KOPT-K1 (cell line): ENCODE measurements around the gene ARL3.

Experiments used
- H3K27ac ChIP-seq: fragments of 200-600 bp; sonication (generic); 2 replicates; pipeline ENCODE4 v1.5.1; 2016; ENCODE audit warnings: antibody characterized with exemption, mild to moderate bottlenecking, low read depth, low read length; ENCODE audit not compliant: poor library complexity, severe bottlenecking
- H3K36me3 ChIP-seq: fragments of 200-600 bp; sonication (generic); 2 replicates; pipeline ENCODE4 v1.5.1; 2017; ENCODE audit warnings: antibody characterized with exemption, mild to moderate bottlenecking, low read length, moderate library complexity; ENCODE audit not compliant: insufficient read depth
- H3K9me3 ChIP-seq: fragments of 200-600 bp; sonication (generic); 2 replicates; pipeline ENCODE4 v1.5.1; 2017; ENCODE audit warnings: antibody characterized with exemption, low read length, mild to moderate bottlenecking; ENCODE audit not compliant: insufficient read depth, poor library complexity, severe bottlenecking

Gene ARL3

GRCh38 chr10:102635377-102635776 is 78.8 kb downstream of the ARL3 start:
- Histone ChIP-seq H3K27ac (peak overlapping the region; percentile 33), H3K36me3 (peaks cover 10% of the 10 kb centered on the region), H3K9me3 (no peaks in the 10 kb centered on the region)

DNA sequence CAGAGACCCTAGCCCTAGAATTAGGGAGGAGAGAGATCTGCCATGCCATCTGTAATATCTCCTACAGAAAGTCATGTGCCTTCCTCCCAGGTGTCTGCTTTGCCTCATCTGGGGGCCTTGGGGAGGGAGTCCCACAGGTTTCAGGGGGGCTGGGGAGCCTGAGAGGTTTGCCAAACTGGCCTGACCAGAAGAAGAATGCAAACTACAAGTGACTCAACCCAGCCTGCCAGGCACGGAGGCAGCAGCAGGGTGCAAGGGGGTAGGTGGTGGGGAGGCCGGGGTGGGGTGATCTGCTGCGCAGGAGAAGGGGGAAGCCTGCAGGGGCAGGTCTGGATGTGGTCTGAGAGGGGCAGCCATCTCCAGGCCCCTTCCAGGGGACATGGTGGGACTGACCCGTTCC is 79.5 kb downstream of the ARL3 start:
- no peaks in the 10 kb centered on the region for H3K9me3 ChIP-seq
- H3K27ac ChIP-seq: peak overlapping the region; percentile 33
- peaks cover 10% of the 10 kb centered on the region for H3K36me3 ChIP-seq

GRCh38 chr10:102633848-102634247 is 80.3 kb downstream of the ARL3 start:
- Histone ChIP-seq H3K9me3 (no peaks in the 10 kb centered on the region), H3K27ac (peak overlapping the region; percentile 40), H3K36me3 (peaks cover 10% of the 10 kb centered on the region)

GRCh38 chr10:102633287-102633686 is 80.9 kb downstream of the ARL3 start:
- H3K36me3 ChIP-seq: peaks cover 10% of the 10 kb centered on the region
- peak overlapping the region; percentile 47 for H3K27ac ChIP-seq
- no peaks in the 10 kb centered on the region for H3K9me3 ChIP-seq

- Histone ChIP-seq H3K27ac (peak overlapping the region; percentile 47), H3K9me3 (no peaks in the 10 kb centered on the region), H3K36me3 (peaks cover 10% of the 10 kb centered on the region)
Observed at GRCh38 chr10:102632394-102633111, 81.6 kb downstream of the ARL3 start.

DNA sequence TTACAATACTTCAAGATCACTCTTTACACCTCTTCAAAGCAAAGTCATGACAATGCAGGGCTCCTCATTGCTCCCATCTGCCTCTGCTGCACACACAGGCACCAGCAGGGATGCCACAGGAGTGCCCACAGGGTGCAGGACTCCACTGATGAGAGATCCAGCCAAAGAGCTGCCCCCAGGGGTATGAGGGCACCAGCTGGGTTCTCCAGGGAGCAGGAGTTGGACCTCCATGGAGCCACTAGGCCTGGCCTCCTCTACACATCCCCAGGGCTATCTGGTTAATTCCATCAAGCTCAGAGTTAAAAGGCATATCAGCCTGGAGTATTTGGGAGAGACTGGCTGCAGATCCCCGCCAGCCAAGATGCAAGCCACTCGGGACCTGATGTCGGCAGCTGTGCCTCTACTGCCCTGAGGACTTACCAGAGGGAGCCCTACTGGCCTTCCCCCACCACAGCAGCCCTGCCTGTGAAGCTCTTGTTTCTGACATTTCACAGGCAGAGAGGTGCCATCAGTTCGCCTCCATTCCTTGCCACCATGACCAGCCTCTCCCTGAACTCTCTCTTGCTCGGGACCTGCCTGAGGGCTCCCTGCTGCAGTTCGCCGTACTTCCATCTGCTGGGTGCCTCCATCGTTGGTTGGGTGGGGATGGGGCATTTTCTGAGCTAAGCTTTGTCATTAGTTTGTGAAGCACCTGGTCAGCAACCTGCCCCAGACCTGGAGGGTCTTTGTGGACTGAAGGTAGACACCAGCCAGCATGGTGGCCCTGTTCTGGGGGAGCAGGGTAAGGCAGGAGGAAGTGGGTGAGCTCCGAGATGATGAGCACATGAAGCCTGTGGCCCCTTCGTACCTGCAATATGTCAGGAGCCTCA is 82.4 kb downstream of the ARL3 start:
- peaks cover 10% of the 10 kb centered on the region for H3K36me3 ChIP-seq
- no peaks in the 10 kb centered on the region for H3K9me3 ChIP-seq
- H3K27ac ChIP-seq: peak overlapping the region; percentile 47

- H3K9me3 ChIP-seq: no peaks in the 10 kb centered on the region
- no peak overlapping the region for H3K27ac ChIP-seq
- H3K36me3 ChIP-seq: peaks cover 10% of the 10 kb centered on the region
Observed at GRCh38 chr10:102630663-102631062, 83.5 kb downstream of the ARL3 start.

GRCh38 chr10:102629661-102630614 is 84.3 kb downstream of the ARL3 start:
- Histone ChIP-seq H3K27ac (no peak overlapping the region), H3K9me3 (no peaks in the 10 kb centered on the region)

DNA sequence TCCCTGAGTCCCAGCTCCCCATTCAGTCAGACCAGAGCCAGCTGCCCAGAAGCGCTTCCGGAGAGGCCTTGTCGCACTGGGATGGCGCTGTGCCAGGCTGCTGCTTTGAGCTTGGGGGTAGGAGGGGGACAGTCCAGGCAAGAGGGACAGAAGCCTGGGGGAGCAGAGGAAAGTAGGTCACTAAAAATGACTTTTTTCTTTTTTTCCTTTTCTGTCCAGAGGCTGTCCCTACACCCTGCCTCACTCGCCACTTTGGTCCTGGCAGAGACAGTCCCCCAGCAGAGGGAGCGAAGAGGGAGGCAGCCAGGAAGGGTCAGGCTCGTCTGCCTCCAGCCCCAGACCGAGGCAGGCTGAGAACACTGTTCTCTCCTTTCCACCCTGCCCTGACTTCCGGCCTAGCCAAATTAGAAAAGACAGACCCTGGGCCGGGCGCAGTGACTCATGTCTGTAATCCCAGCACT is 85.7 kb downstream of the ARL3 start:
- peaks cover 10% of the 10 kb centered on the region for H3K36me3 ChIP-seq
- H3K27ac ChIP-seq: no peak overlapping the region
- peaks cover 7% of the 10 kb centered on the region for H3K9me3 ChIP-seq

More at GRCh38 chr10:102629661-102630614, 84.3 kb downstream of the ARL3 start:
- peaks cover 10% of the 10 kb centered on the region for H3K36me3 ChIP-seq

GRCh38 chr10:102627736-102628293 is 86.4 kb downstream of the ARL3 start:
- H3K9me3 ChIP-seq: peaks cover 7% of the 10 kb centered on the region
- H3K27ac ChIP-seq: no peak overlapping the region
- peaks cover 10% of the 10 kb centered on the region for H3K36me3 ChIP-seq

DNA sequence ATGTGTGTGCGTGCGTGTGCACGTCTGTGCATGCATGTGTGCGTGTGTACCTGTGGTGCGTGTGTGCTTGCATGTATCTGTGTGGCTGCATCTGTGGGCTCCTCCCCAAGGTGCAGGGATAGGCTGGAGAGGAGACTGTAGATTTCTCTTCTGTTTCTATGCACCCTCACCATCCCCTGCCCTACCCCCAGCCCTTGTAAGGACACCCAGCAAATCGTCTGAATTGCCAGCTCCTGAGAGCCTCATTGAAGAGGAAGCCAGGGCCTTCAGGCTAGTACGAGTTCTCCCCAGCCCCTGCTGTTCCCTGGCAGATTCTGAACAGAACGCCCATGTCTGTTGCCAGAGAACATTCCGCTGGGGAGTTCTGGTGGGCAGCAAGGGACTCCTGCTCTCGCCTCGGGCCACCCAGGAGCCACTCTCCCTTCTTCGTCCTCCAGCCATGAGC is 86.9 kb downstream of the ARL3 start:
- H3K36me3 ChIP-seq: peaks cover 10% of the 10 kb centered on the region
- H3K27ac ChIP-seq: no peak overlapping the region

DNA sequence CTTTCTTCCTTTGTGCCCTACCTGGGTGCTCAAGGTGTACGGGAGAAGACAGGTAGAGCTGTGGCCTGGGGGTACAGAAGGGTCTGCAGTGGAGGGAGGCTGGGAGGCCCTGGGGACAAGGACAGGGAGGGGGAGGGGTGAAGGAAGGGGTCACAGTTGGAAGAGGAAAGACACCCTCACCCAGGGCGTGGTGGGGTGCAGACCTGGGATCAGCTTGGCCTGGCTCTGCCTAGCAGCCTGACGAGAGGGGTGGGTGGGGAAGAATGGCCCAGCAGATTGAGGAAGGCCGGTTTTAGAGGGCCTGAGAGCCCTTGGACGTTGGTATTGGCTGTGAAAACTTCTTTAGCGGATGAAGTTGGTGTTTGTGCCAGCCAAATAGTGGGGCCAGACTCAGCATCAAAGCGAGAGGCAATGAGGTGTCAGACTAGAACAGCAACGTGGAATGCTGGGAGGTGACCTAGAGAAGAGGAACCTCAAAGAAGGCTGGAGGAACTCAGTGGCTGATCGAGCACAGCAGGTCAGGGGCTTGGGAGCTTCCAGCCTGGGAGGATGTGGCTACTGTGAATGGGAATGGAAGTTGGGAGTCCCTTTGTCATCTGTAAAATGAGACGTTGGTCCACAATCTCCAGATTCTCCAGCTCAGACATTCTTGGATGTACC is 88.0 kb downstream of the ARL3 start:
- Histone ChIP-seq H3K36me3 (peaks cover 8% of the 10 kb centered on the region), H3K9me3 (peaks cover 7% of the 10 kb centered on the region), H3K27ac (no peak overlapping the region)

More for the DNA sequence above, 86.9 kb downstream of the ARL3 start:
- peaks cover 7% of the 10 kb centered on the region for H3K9me3 ChIP-seq

- Histone ChIP-seq H3K36me3 (no peaks in the 10 kb centered on the region; the same call in 1 of the 2 replicates), H3K27ac (no peak overlapping the region)
Observed at GRCh38 chr10:102624751-102625645, 89.2 kb downstream of the ARL3 start.

More at GRCh38 chr10:102624751-102625645, 89.2 kb downstream of the ARL3 start:
- H3K9me3 ChIP-seq: peaks cover 7% of the 10 kb centered on the region
